SW480 (cell line): ENCODE results near the gene MVB12B.
"Not testable (repeated sequence)": the region's sequence is repeated elsewhere in the genome, so short reads cannot be mapped to it uniquely, and the experiment has no call there.

Experiments used
- DNase-seq: peaks from one replicate; pipeline ENCODE4 v3.0.0-alpha.2; 2016; ENCODE audit warnings: low spot score

Gene MVB12B

GRCh38 chr9:126326228-126327005 is at the start of gene MVB12B:
TSS of gene MVB12B (plus strand) at chr9:126326829. CDS start at chr9:126326930, 101 bp downstream.
- DNase-seq, result no peak

GRCh38 chr9:126283799-126284465 is 42.7 kb upstream of the MVB12B start:
- no peak for DNase-seq

- DNase-seq, result not testable (repeated sequence)
Observed at GRCh38 chr9:126285652-126286051, 41.0 kb upstream of the MVB12B start.

- no peak for DNase-seq
Observed at GRCh38 chr9:126287166-126287866, 39.3 kb upstream of the MVB12B start.

GRCh38 chr9:126290871-126291270 is 35.8 kb upstream of the MVB12B start:
- no peak for DNase-seq

- no peak for DNase-seq
Observed at GRCh38 chr9:126291925-126292324, 34.7 kb upstream of the MVB12B start.

- no peak for DNase-seq
Observed at GRCh38 chr9:126292736-126293521, 33.7 kb upstream of the MVB12B start.

- DNase-seq, result no peak
Observed at GRCh38 chr9:126293522-126293889, 33.1 kb upstream of the MVB12B start.

- no peak for DNase-seq
Observed at GRCh38 chr9:126294331-126295081, 32.1 kb upstream of the MVB12B start.

GRCh38 chr9:126295082-126295477 is 31.5 kb upstream of the MVB12B start:
- DNase-seq, result no peak

GRCh38 chr9:126295516-126295915 is 31.1 kb upstream of the MVB12B start:
- no peak for DNase-seq

- peak; percentile 14 for DNase-seq
Observed at GRCh38 chr9:126295936-126296600, 30.6 kb upstream of the MVB12B start.

GRCh38 chr9:126296687-126297086 is 29.9 kb upstream of the MVB12B start:
- DNase-seq, result no peak

- DNase-seq, result no peak
Observed at GRCh38 chr9:126297661-126298060, 29.0 kb upstream of the MVB12B start.

GRCh38 chr9:126298063-126298801 is 28.4 kb upstream of the MVB12B start:
- no peak for DNase-seq

- no peak for DNase-seq
Observed at GRCh38 chr9:126299706-126300276, 26.8 kb upstream of the MVB12B start.

- no peak for DNase-seq
Observed at GRCh38 chr9:126301196-126301595, 25.4 kb upstream of the MVB12B start.

- DNase-seq, result peak; percentile 72
Observed at GRCh38 chr9:126301985-126302603, 24.5 kb upstream of the MVB12B start.

GRCh38 chr9:126302730-126303129 is 23.9 kb upstream of the MVB12B start:
- DNase-seq, result no peak
